SK-N-SH treated with all-trans-retinoic acid at 6 μM for 48 hours (cell line): ENCODE results near the gene ZNF22.
A peak's percentile ranks its signal among the peaks of the same experiment; 100 is the strongest.

Experiments used
- ATAC-seq: fragments of 200-7000 bp; cut with Tn5 transposase; 3 replicates; pipeline ENCODE4 v1.9.1; 2020; ENCODE audit warnings: mild to moderate bottlenecking, moderate library complexity
- ARNTL ChIP-seq: fragments of 450-650 bp; formaldehyde crosslinking; IDR thresholded peaks from 2 replicates; pipeline ENCODE4 v1.5.0; 2020; ENCODE audit warnings: low read depth, mild to moderate bottlenecking, moderate library complexity, borderline replicate concordance
- BACH2 ChIP-seq: fragments of 250-450 bp; sonication (Bioruptor Pico); IDR thresholded peaks from 2 replicates; pipeline ENCODE4 v1.9.0; 2021; ENCODE audit warnings: mild to moderate bottlenecking, borderline replicate concordance
- CSDC2 ChIP-seq: fragments of 250-450 bp; sonication (Bioruptor Pico); IDR thresholded peaks from 2 replicates; pipeline ENCODE4 v1.5.0; 2020; ENCODE audit warnings: mild to moderate bottlenecking, moderate library complexity
- ESRRG ChIP-seq: fragments of 250-450 bp; sonication (Bioruptor Pico); IDR thresholded peaks from 2 replicates; pipeline ENCODE4 v1.6.1; 2021; ENCODE audit warnings: mild to moderate bottlenecking
- GLIS3 ChIP-seq: fragments of 250-450 bp; sonication (Bioruptor Pico); IDR thresholded peaks from 2 replicates; pipeline ENCODE4 v1.5.0; 2020; ENCODE audit warnings: mild to moderate bottlenecking, moderate library complexity
- ISL1 ChIP-seq: fragments of 250-450 bp; sonication (Bioruptor Pico); IDR thresholded peaks from 2 replicates; pipeline ENCODE4 v2.1.2; 2022; ENCODE audit warnings: mild to moderate bottlenecking, moderate library complexity
- OSR1 ChIP-seq: fragments of 250-450 bp; sonication (Bioruptor Pico); IDR thresholded peaks from 2 replicates; pipeline ENCODE4 v1.8.0; 2022; ENCODE audit warnings: moderate library complexity, mild to moderate bottlenecking, inconsistent platforms
- PATZ1 ChIP-seq: fragments of 250-450 bp; sonication (Bioruptor Pico); IDR thresholded peaks from 2 replicates; pipeline ENCODE4 v1.8.0; 2020; ENCODE audit warnings: mild to moderate bottlenecking, moderate library complexity, borderline replicate concordance
- POU6F1 ChIP-seq: fragments of 250-450 bp; sonication (Bioruptor Pico); IDR thresholded peaks from 2 replicates; pipeline ENCODE4 v1.8.0; 2021; ENCODE audit warnings: low read depth, mild to moderate bottlenecking, moderate library complexity, borderline replicate concordance
- PPARA ChIP-seq: fragments of 250-450 bp; sonication (Bioruptor Pico); IDR thresholded peaks from 2 replicates; pipeline ENCODE4 v1.5.0; 2020; ENCODE audit warnings: mild to moderate bottlenecking, borderline replicate concordance
- RARB ChIP-seq: fragments of 250-450 bp; sonication (Bioruptor Pico); IDR thresholded peaks from 2 replicates; pipeline ENCODE4 v1.8.0; 2021; ENCODE audit warnings: mild to moderate bottlenecking, moderate library complexity
- TCF4 ChIP-seq: fragments of 250-450 bp; sonication (Bioruptor Pico); IDR thresholded peaks from 2 replicates; pipeline ENCODE4 v1.8.0; 2021; ENCODE audit warnings: mild to moderate bottlenecking, moderate library complexity, borderline replicate concordance
- TOX ChIP-seq: fragments of 250-450 bp; sonication (Bioruptor Pico); IDR thresholded peaks from 2 replicates; pipeline ENCODE4 v1.8.0; 2021; ENCODE audit warnings: mild to moderate bottlenecking, moderate library complexity, borderline replicate concordance
- TSHZ2 ChIP-seq: fragments of 250-450 bp; sonication (Bioruptor Pico); IDR thresholded peaks from 2 replicates; pipeline ENCODE4 v1.5.0; 2020; ENCODE audit warnings: mild to moderate bottlenecking, moderate library complexity
- ZC3H10 ChIP-seq: fragments of 250-450 bp; sonication (Bioruptor Pico); IDR thresholded peaks from 2 replicates; pipeline ENCODE4 v1.5.1; 2021; ENCODE audit warnings: mild to moderate bottlenecking, moderate library complexity
- ZFP3 ChIP-seq: fragments of 250-450 bp; sonication (Bioruptor Pico); IDR thresholded peaks from 2 replicates; pipeline ENCODE4 v1.5.0; 2020; ENCODE audit warnings: mild to moderate bottlenecking, moderate library complexity
- ZFP30 ChIP-seq: fragments of 450-650 bp; formaldehyde crosslinking; IDR thresholded peaks from 2 replicates; pipeline ENCODE4 v1.5.0; 2022; ENCODE audit warnings: mild to moderate bottlenecking, moderate library complexity
- ZNF565 ChIP-seq: fragments of 450-650 bp; formaldehyde crosslinking; conservative IDR thresholded peaks from 2 replicates; pipeline ENCODE4 v1.5.0; 2020; ENCODE audit warnings: low read depth, mild to moderate bottlenecking, moderate library complexity
- ZNF70 ChIP-seq: fragments of 450-650 bp; formaldehyde crosslinking; IDR thresholded peaks from 2 replicates; pipeline ENCODE4 v1.5.0; 2020; ENCODE audit warnings: mild to moderate bottlenecking, moderate library complexity
- ZNF8 ChIP-seq: fragments of 450-650 bp; formaldehyde crosslinking; IDR thresholded peaks from 2 replicates; pipeline ENCODE4 v1.5.0; 2020; ENCODE audit warnings: mild to moderate bottlenecking, moderate library complexity

ZNF22 gene

GRCh38 chr10:44974082-44974627 is 26.6 kb upstream of the ZNF22 start:
- ATAC-seq: no peak
- TF ChIP-seq PATZ1 (CRISPR knock-in tag): no peak
- no peak for TF ChIP-seq ZFP30 (CRISPR knock-in tag)
- no peak for TF ChIP-seq GLIS3
- TF ChIP-seq TOX (CRISPR knock-in tag): no peak
- TF ChIP-seq POU6F1: no peak
- no peak for TF ChIP-seq ZC3H10 (CRISPR knock-in tag)
- TF ChIP-seq BACH2 (CRISPR knock-in tag): no peak
- no peak for TF ChIP-seq CSDC2
- no peak for TF ChIP-seq ARNTL
- no peak for TF ChIP-seq PPARA
- no peak for TF ChIP-seq ESRRG (CRISPR knock-in tag)
- no peak for TF ChIP-seq ISL1 (CRISPR knock-in tag)
- TF ChIP-seq OSR1 (CRISPR knock-in tag): no peak
- TF ChIP-seq ZFP3 (CRISPR knock-in tag): no peak

- peak; percentile 87 for ATAC-seq
- TF ChIP-seq ZFP3 (CRISPR knock-in tag) (0 out of 2 replicates have a peak, but pooled peaks have one; percentile 47), ISL1 (CRISPR knock-in tag) (no peak)
Measured at GRCh38 chr10:44974628-44975430, 25.9 kb upstream of the ZNF22 start.

GRCh38 chr10:44975431-44976331 is 25.0 kb upstream of the ZNF22 start:
- no peak for TF ChIP-seq PATZ1 (CRISPR knock-in tag)
- no peak for TF ChIP-seq CSDC2
- TF ChIP-seq BACH2 (CRISPR knock-in tag): no peak
- TF ChIP-seq ESRRG (CRISPR knock-in tag): no peak
- no peak for TF ChIP-seq ZFP30 (CRISPR knock-in tag)
- no peak for TF ChIP-seq ZNF565 (CRISPR knock-in tag)
- no peak for TF ChIP-seq ARNTL
- no peak for TF ChIP-seq ZC3H10 (CRISPR knock-in tag)
- no peak for TF ChIP-seq POU6F1
- TF ChIP-seq TCF4 (CRISPR knock-in tag): no peak
- TF ChIP-seq RARB (CRISPR knock-in tag): no peak
- TF ChIP-seq ZFP3 (CRISPR knock-in tag): no peak
- TF ChIP-seq ISL1 (CRISPR knock-in tag): no peak
- no peak for TF ChIP-seq ZNF70 (CRISPR knock-in tag)
- TF ChIP-seq ZNF8 (CRISPR knock-in tag): no peak
- TF ChIP-seq TSHZ2 (CRISPR knock-in tag): no peak
- ATAC-seq: peak; percentile 1; the same call in 1 of the 3 replicates
